HepG2 (cell line): ENCODE measurements around the gene OR10A2.

Source experiments
- EHMT2 ChIP-seq: fragments of 200-600 bp; sonication (generic); IDR thresholded peaks from 2 replicates; pipeline ENCODE4 v1.7.0; 2017; ENCODE audit warnings: antibody characterized with exemption, low read depth, low read length, borderline replicate concordance
- JUN ChIP-seq: sonication (generic); formaldehyde crosslinking; IDR thresholded peaks from 2 replicates; pipeline ENCODE4 v1.4.0; 2020; ENCODE audit warnings: mild to moderate bottlenecking, missing genetic modification reagents
- MAX ChIP-seq: IDR thresholded peaks from 2 replicates; pipeline ENCODE4 v1.6.1; 2012; ENCODE audit warnings: inconsistent platforms
- PHF21A ChIP-seq: sonication (generic); formaldehyde crosslinking; IDR thresholded peaks from 2 replicates; pipeline ENCODE4 v1.5.0; 2020; ENCODE audit warnings: mild to moderate bottlenecking, missing genetic modification reagents
- RAD21 ChIP-seq: fragments of 450-650 bp; formaldehyde crosslinking; IDR thresholded peaks from 2 replicates; pipeline ENCODE4 v1.5.0; 2020; ENCODE audit warnings: mild to moderate bottlenecking
- RERE ChIP-seq: IDR thresholded peaks from 2 replicates; pipeline ENCODE4 v1.6.1; 2016; ENCODE audit warnings: low read depth, missing genetic modification reagents, missing compliant biosample characterization
- SP2 ChIP-seq: sonication (generic); formaldehyde crosslinking; IDR thresholded peaks from 2 replicates; pipeline ENCODE4 v1.5.1; 2020; ENCODE audit warnings: mild to moderate bottlenecking, missing genetic modification reagents
- ZFP36L1 ChIP-seq: sonication (generic); formaldehyde crosslinking; IDR thresholded peaks from 2 replicates; pipeline ENCODE4 v1.8.0; 2022; ENCODE audit warnings: mild to moderate bottlenecking, missing genetic modification reagents, moderate library complexity
- ZNF383 ChIP-seq: sonication (generic); formaldehyde crosslinking; IDR thresholded peaks from 2 replicates; pipeline ENCODE4 v1.4.0; 2020; ENCODE audit warnings: missing genetic modification reagents, mild to moderate bottlenecking, borderline replicate concordance
- ZNF589 ChIP-seq: sonication (generic); formaldehyde crosslinking; conservative IDR thresholded peaks from 2 replicates; pipeline ENCODE4 v1.8.0; 2022; ENCODE audit warnings: mild to moderate bottlenecking, moderate library complexity, missing genetic modification reagents

GRCh38 chr11:6825231-6825744 lies 37.6 kb upstream of the OR10A2 start:
- TF ChIP-seq PHF21A (CRISPR knock-in tag) (no peak), MAX (no peak), ZNF383 (CRISPR knock-in tag) (no peak), RERE (CRISPR knock-in tag) (no peak), SP2 (CRISPR knock-in tag) (no peak), JUN (CRISPR knock-in tag) (no peak), RAD21 (CRISPR knock-in tag) (no peak), EHMT2 (no peak), ZFP36L1 (CRISPR knock-in tag) (no peak), ZNF589 (no peak)
